Stimulated activated CD4-positive, alpha-beta T cell treated with anti-CD3 and anti-CD28 coated beads, Interleukin-4, amount 100 ng/mL, for 1 hour (primary cell): ENCODE measurements around the gene MITF.

Experiments used
- DNase-seq: peaks from one replicate; pipeline ENCODE4 v3.0.0-alpha.2; 2020

The MITF gene

GRCh38 chr3:69842351-69842750, 103.1 kb downstream of the MITF start:
- DNase-seq = no peak

- DNase-seq = no peak
Measured at GRCh38 chr3:69842789-69843188, 103.5 kb downstream of the MITF start.

GRCh38 chr3:69844706-69845105, 105.4 kb downstream of the MITF start:
- DNase-seq = no peak

GRCh38 chr3:69847303-69847702, 108.0 kb downstream of the MITF start:
- no peak for DNase-seq

- no peak for DNase-seq
Measured at GRCh38 chr3:69848113-69848512, 108.8 kb downstream of the MITF start.

- DNase-seq = no peak
Measured at GRCh38 chr3:69850849-69851248, 111.6 kb downstream of the MITF start.

- no peak for DNase-seq
Measured at GRCh38 chr3:69853027-69853426, 113.8 kb downstream of the MITF start.

- no peak for DNase-seq
Measured at GRCh38 chr3:69855436-69856162, 116.3 kb downstream of the MITF start.

GRCh38 chr3:69856965-69857705, 117.9 kb downstream of the MITF start:
- DNase-seq = no peak

- DNase-seq = no peak
Measured at GRCh38 chr3:69861556-69861955, 122.3 kb downstream of the MITF start.

GRCh38 chr3:69864141-69864540, 124.9 kb downstream of the MITF start:
- no peak for DNase-seq

- no peak for DNase-seq
Measured at GRCh38 chr3:69864766-69865165, 125.5 kb downstream of the MITF start.

GRCh38 chr3:69865925-69866679, 126.8 kb downstream of the MITF start:
- DNase-seq = no peak

GRCh38 chr3:69866988-69867720, 127.9 kb downstream of the MITF start:
- DNase-seq = no peak

GRCh38 chr3:69867941-69868505, 128.8 kb downstream of the MITF start:
- no peak for DNase-seq

GRCh38 chr3:69868841-69869420, 129.7 kb downstream of the MITF start:
- no peak for DNase-seq

GRCh38 chr3:69869643-69870042, 130.4 kb downstream of the MITF start:
- no peak for DNase-seq

- DNase-seq = no peak
Measured at GRCh38 chr3:69871251-69871650, 132.0 kb downstream of the MITF start.

GRCh38 chr3:69871868-69872267, 132.6 kb downstream of the MITF start:
- no peak for DNase-seq

- DNase-seq = no peak
Measured at GRCh38 chr3:69872783-69873378, 133.6 kb downstream of the MITF start.

GRCh38 chr3:69876073-69876472, 136.8 kb downstream of the MITF start:
- DNase-seq = no peak

GRCh38 chr3:69878254-69878653, 139.0 kb downstream of the MITF start:
- DNase-seq = no peak
